A673 (cell line): ENCODE measurements around the gene MEGF10.

ENCODE experiments used
- EZH2 ChIP-seq: fragments of 200-600 bp; sonication (generic); IDR thresholded peaks from 2 replicates; pipeline ENCODE4 v1.6.1; 2017; ENCODE audit warnings: borderline replicate concordance, low read depth, mild to moderate bottlenecking, mixed read lengths, antibody characterized with exemption, low read length; ENCODE audit not compliant: poor library complexity, severe bottlenecking
- TF ChIP-seq, protein P1 (sequence below): fragments of 300-800, 200-600 bp; sonication (generic); conservative IDR thresholded peaks from 2 replicates; pipeline ENCODE4 v1.5.1; 2017; ENCODE audit warnings: low read depth, mild to moderate bottlenecking, antibody characterized with exemption, low read length, moderate library complexity, mixed read lengths

GRCh38 chr5:127425037-127425436 is 134.4 kb downstream of the MEGF10 start:
- TF ChIP-seq, protein P1, sequence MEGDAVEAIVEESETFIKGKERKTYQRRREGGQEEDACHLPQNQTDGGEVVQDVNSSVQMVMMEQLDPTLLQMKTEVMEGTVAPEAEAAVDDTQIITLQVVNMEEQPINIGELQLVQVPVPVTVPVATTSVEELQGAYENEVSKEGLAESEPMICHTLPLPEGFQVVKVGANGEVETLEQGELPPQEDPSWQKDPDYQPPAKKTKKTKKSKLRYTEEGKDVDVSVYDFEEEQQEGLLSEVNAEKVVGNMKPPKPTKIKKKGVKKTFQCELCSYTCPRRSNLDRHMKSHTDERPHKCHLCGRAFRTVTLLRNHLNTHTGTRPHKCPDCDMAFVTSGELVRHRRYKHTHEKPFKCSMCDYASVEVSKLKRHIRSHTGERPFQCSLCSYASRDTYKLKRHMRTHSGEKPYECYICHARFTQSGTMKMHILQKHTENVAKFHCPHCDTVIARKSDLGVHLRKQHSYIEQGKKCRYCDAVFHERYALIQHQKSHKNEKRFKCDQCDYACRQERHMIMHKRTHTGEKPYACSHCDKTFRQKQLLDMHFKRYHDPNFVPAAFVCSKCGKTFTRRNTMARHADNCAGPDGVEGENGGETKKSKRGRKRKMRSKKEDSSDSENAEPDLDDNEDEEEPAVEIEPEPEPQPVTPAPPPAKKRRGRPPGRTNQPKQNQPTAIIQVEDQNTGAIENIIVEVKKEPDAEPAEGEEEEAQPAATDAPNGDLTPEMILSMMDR: no peak
- no peak for TF ChIP-seq EZH2
